DOHH2 (cell line): ENCODE data around the gene SCUBE2.

ENCODE experiments used
- EZH2phosphoT487 ChIP-seq: fragments of 200-600 bp; sonication (generic); IDR thresholded peaks from 2 replicates; pipeline ENCODE4 v1.6.1; 2017; ENCODE audit warnings: borderline replicate concordance, mild to moderate bottlenecking, antibody characterized with exemption, low read length, moderate library complexity, mixed read lengths
- TF ChIP-seq, protein P1 (sequence below): fragments of 200-600 bp; sonication (generic); IDR thresholded peaks from one replicate; pipeline ENCODE4 v1.5.1; 2014; ENCODE audit warnings: antibody characterized with exemption, mild to moderate bottlenecking, low read depth, low read length; ENCODE audit not compliant: poor library complexity, severe bottlenecking

DNA sequence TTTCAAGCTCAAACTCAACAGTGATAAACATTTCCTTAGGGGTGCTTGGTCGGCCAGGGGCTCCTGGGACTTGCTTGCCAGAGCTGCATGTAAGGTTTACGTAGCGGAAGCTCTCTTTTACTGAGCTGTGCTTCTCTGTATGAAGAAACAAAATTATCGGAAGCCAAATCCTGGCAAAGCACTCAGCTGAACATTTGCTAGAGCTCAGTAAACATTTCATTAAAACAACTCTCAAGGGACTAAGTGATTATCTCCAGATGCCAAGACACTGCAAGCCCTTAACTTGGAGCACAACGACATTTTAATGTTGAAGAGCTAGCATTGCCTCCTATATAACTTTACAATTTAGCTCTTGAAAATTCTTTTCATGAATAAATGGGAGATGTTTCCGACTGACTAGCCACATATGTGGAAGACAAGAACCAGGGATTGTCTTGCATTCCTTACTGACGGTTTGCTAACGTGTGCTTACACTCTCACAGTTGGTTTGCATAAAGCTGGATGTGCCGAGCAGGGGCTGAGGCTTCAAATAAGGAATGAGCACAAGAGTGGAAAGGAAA lies 43.4 kb downstream of the SCUBE2 start:
- TF ChIP-seq, protein P1, sequence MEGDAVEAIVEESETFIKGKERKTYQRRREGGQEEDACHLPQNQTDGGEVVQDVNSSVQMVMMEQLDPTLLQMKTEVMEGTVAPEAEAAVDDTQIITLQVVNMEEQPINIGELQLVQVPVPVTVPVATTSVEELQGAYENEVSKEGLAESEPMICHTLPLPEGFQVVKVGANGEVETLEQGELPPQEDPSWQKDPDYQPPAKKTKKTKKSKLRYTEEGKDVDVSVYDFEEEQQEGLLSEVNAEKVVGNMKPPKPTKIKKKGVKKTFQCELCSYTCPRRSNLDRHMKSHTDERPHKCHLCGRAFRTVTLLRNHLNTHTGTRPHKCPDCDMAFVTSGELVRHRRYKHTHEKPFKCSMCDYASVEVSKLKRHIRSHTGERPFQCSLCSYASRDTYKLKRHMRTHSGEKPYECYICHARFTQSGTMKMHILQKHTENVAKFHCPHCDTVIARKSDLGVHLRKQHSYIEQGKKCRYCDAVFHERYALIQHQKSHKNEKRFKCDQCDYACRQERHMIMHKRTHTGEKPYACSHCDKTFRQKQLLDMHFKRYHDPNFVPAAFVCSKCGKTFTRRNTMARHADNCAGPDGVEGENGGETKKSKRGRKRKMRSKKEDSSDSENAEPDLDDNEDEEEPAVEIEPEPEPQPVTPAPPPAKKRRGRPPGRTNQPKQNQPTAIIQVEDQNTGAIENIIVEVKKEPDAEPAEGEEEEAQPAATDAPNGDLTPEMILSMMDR = no peak
- TF ChIP-seq EZH2phosphoT487 = no peak
